ENCODE data around the gene BCL6B. TPM values are rescaled to one million over a fixed set of nuclear protein-coding genes. Genes with fewer than 3 reads are reported as not detected.

Gene BCL6B
- polyA plus RNA-seq, 3 donors: 0.06 TPM; not detected in 2

- Mint-ChIP-seq H3K9me3 (peaks cover 0 to 3% (median 0%) of the 10 kb centered on the region in 7 donors), H3K4me3 (peak within 1 kb of the TSS; percentile 34 to 55), H3K27ac (peak within 1 kb of the TSS in 1 of 7 donors; percentile 63), H3K4me1 (peaks cover 17% of the 10 kb centered on the region), H3K36me3 (peaks cover 40 to 43% of the 10 kb centered on the region in 2 donors), H3K27me3 (ENCODE audit: low read depth in 3 of 3) (peaks cover 4 to 11% (median 5%) of the 10 kb centered on the region in 3 donors)
- no peaks in the 10 kb centered on the region for H3K79me2 ChIP-seq (ENCODE audit: insufficient read depth, low read length)
- H3K9ac ChIP-seq (ENCODE audit: insufficient read depth, low read length, poor library complexity, severe bottlenecking): no peak within 1 kb of the TSS
- H3K36me3 ChIP-seq (replicated peaks in 1 of 2; ENCODE audit: control insufficient read depth in 1 of 2, insufficient read depth in 2 of 2, low read length in 2 of 2): peaks cover 29 to 42% of the 10 kb centered on the region in 2 donors
- DNase-seq: no peak
- no peak within 1 kb of the TSS for H2AFZ ChIP-seq (ENCODE audit: insufficient read depth, low read depth, low read length, poor library complexity, severe bottlenecking)
- no peak within 1 kb of the TSS for H3K27ac ChIP-seq (ENCODE audit: low read depth in 1 of 2, low read length in 2 of 2)
- H4K20me1 ChIP-seq (ENCODE audit: insufficient read depth, low read length): peaks cover 53% of the 10 kb centered on the region
- H3K4me2 ChIP-seq (replicated peaks; ENCODE audit: extremely low read depth, low read length, poor library complexity, severe bottlenecking): peak within 1 kb of the TSS; percentile 53
- peak within 1 kb of the TSS in 1 of 3 experiments; percentile 32 for H3K4me3 ChIP-seq (replicated peaks in 1 of 3; ENCODE audit: low read depth in 2 of 3, low read length in 3 of 3)
- no peaks in the 10 kb centered on the region for H3K9me3 ChIP-seq (replicated peaks in 1 of 2; ENCODE audit: control insufficient read depth in 1 of 2, insufficient read depth in 1 of 2, low read length in 2 of 2)
- no peak for TF ChIP-seq CTCF (IDR thresholded peaks at IDR 0.05)
- H3K4me1 ChIP-seq (ENCODE audit: control insufficient read depth in 1 of 2, insufficient read depth in 2 of 2, low read length in 2 of 2): peaks cover 0 to 15% of the 10 kb centered on the region in 2 donors
- no peaks in the 10 kb centered on the region for H3K27me3 ChIP-seq (ENCODE audit: control insufficient read depth in 2 of 2, insufficient read depth in 2 of 2, low read length in 2 of 2)
- WGBS (ENCODE audit: insufficient coverage): 38% methylated on average over 63 of the region's 64 CpGs
- intact Hi-C loops (cut with micrococcal nuclease): loop anchor here in 1 of 2 donors (10.0 kb wide), 1 partner anchor 331 kb away; no protein-coding TSS in a partner anchor
Observed at GRCh38 chr17:6995500-6996255, 27.2 kb upstream of the BCL6B start, which contains the start of gene ALOX12. TSS of gene ALOX12 (plus strand) at chr17:6996049. CDS start at chr17:6996118, 69 bp downstream.

GRCh38 chr17:6996256-6997011 lies 26.4 kb upstream of the BCL6B start:
- peak overlapping the region; percentile 53 for H3K4me2 ChIP-seq (replicated peaks; ENCODE audit: extremely low read depth, low read length, poor library complexity, severe bottlenecking)
- H3K27ac ChIP-seq (ENCODE audit: low read depth in 1 of 2, low read length in 2 of 2): no peak overlapping the region
- peaks cover 17% of the 10 kb centered on the region for H3K4me1 Mint-ChIP-seq
- peaks cover 4 to 11% (median 5%) of the 10 kb centered on the region in 3 donors for H3K27me3 Mint-ChIP-seq (ENCODE audit: low read depth in 3 of 3)
- H3K9me3 Mint-ChIP-seq: peaks cover 0 to 3% (median 0%) of the 10 kb centered on the region in 7 donors
- H4K20me1 ChIP-seq (ENCODE audit: insufficient read depth, low read length): peaks cover 60% of the 10 kb centered on the region
- H3K4me3 Mint-ChIP-seq: peak overlapping the region in 1 of 2 donors; percentile 34
- 80% methylated on average over 58 of the region's 58 CpGs for WGBS (ENCODE audit: insufficient coverage)
- no peak overlapping the region for H3K9ac ChIP-seq (ENCODE audit: insufficient read depth, low read length, poor library complexity, severe bottlenecking)
- intact Hi-C loops (cut with micrococcal nuclease): loop anchor here in 1 of 2 donors (10.0 kb wide), 1 partner anchor 332 kb away; no protein-coding TSS in a partner anchor
- peaks cover 47 to 51% of the 10 kb centered on the region in 2 donors for H3K36me3 Mint-ChIP-seq
- peaks cover 0 to 15% of the 10 kb centered on the region in 2 donors for H3K4me1 ChIP-seq (ENCODE audit: control insufficient read depth in 1 of 2, insufficient read depth in 2 of 2, low read length in 2 of 2)
- peak overlapping the region in 1 of 3 experiments; percentile 32 for H3K4me3 ChIP-seq (replicated peaks in 1 of 3; ENCODE audit: low read depth in 2 of 3, low read length in 3 of 3)
- no peaks in the 10 kb centered on the region for H3K9me3 ChIP-seq (replicated peaks in 1 of 2; ENCODE audit: control insufficient read depth in 1 of 2, insufficient read depth in 1 of 2, low read length in 2 of 2)
- peaks cover 35 to 50% of the 10 kb centered on the region in 2 donors for H3K36me3 ChIP-seq (replicated peaks in 1 of 2; ENCODE audit: control insufficient read depth in 1 of 2, insufficient read depth in 2 of 2, low read length in 2 of 2)
- H3K79me2 ChIP-seq (ENCODE audit: insufficient read depth, low read length): no peaks in the 10 kb centered on the region
- no peaks in the 10 kb centered on the region for H3K27me3 ChIP-seq (ENCODE audit: control insufficient read depth in 2 of 2, insufficient read depth in 2 of 2, low read length in 2 of 2)
- no peak for TF ChIP-seq CTCF (IDR thresholded peaks at IDR 0.05)
- H3K27ac Mint-ChIP-seq: no peak overlapping the region
- H2AFZ ChIP-seq (ENCODE audit: insufficient read depth, low read depth, low read length, poor library complexity, severe bottlenecking): no peak overlapping the region
- no peak for DNase-seq
